GM19025 (cell line): ENCODE data around the gene PNPLA3.
"Not testable (repeated sequence)": the region's sequence is repeated elsewhere in the genome, so short reads cannot be mapped to it uniquely, and the experiment has no call there.

Experiments used
- ATAC-seq: cut with Tn5 transposase; IDR thresholded peaks from one replicate; pipeline ENCODE4 v1.9.1; 2021; ENCODE audit warnings: mild to moderate bottlenecking, low read depth, moderate library complexity; ENCODE audit not compliant: unreplicated experiment

PNPLA3 gene

DNA sequence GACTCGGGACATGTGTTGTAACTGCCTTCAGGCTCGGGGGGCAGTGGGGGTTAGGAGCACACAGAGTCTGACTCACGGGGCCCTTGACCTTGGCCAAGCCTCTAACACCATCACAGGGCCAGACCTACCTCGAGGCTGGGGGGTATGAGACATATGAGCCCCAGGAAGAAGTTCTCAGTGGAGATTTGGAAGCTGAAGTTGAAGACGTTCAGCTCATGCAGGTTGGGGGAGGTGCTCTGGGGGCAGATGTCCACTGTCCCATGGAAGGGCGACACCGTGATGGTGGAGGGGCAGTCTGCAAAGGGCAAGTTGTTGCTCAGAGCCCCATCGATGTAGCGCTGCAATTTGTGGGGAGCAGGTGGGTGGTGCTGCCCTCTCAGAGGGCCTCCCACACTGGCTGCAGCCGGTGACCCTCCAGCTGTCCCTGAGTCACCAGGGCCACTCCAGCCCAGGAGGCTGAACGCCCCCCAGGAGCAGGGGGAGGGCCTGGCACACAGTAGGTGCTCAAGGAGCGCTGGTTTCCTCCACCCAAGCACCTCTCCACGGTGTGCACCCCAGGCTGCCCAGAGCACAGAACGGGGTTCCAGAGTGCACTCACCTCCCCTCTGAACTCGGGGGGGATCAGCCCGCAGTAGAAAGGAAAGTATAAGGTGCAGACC, 34.3 kb upstream of the PNPLA3 start:
- no peak for ATAC-seq

DNA sequence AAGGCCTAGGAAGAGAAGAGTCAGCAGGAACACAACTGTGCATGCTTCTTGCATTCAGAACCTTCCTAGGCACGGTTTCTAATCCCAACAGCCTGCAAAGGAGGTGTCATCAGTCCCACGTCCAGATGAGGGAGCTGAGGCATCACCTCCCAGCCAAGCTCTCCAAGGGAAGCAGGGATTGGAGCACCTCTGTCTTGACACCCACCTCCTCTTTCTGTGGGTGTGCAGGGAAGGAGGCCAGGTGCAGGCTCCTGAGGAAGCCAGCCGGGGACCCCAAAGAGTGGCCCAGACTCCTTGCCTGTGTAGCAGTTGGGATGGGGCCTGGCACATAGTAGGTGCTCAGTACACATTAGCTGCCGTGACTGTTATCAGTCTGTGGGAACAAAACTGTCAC, 33.7 kb upstream of the PNPLA3 start:
- ATAC-seq = no peak

DNA sequence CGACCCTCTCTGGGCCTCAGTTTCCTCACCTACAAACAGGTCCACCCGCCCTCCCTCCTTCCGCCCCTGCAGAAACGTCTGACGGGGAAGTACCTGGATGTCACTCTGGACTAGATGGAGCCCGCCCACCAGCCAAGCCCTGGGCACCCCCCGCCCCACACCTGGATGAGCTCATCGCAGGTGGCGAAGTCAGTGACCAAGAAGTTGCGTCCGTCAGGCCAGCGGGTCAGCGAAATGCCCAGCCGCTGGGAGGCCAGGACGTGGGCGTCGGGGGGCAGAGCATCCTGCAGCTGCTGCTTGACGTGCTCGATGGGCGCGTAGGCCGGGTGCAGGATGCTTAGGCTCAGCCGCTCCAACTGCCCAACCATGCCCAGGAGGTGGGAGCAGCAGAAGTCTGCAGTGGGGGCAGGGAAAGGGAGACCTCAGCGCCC, 32.7 kb upstream of the PNPLA3 start:
- no peak for ATAC-seq

DNA sequence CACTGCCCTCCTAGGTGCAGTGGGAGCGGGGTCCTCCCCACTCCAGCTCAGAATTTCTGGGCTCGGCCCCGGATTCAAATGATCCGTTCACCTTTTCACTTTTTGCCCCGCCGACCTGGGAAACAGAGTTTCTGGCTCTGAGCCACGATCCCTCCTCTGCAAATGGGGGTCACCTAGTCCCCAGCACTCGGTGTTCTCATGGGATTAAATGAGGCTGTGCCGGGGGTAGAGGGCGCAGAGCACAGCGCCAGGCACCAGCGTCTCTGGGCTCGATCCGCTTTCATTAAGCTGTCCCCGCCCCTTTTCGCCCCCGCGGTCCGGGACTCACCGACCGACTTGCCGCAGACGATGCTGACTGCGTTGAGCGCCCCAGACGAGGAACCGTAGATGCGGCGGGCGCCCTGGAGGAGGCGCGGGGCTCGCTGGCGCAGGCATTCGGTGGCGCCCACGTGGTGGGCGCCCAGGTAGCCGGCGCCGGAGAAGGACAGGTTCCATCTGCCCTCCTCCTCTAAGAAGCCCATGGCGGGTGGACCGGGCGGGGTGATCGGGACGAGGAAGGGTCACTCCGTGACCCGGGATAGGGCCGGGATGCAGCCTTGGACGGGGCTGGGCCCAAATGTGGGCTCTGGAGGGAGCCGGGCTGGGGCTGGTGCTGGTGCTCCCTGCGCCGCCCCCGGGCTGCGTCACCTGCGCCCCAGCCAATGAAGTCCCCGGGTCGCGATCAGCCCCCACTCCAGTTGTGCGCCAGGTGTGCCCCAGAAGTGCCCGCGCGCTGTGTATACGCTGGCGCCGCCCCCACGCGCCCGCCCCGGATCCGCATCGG, 32.0 kb upstream of the PNPLA3 start, which contains the start of gene PNPLA5:
TSS of gene PNPLA5 (minus strand) at position 654 of the 823 bp plus-strand sequence. CDS start at position 521, 133 bp downstream.
- ATAC-seq = no peak

DNA sequence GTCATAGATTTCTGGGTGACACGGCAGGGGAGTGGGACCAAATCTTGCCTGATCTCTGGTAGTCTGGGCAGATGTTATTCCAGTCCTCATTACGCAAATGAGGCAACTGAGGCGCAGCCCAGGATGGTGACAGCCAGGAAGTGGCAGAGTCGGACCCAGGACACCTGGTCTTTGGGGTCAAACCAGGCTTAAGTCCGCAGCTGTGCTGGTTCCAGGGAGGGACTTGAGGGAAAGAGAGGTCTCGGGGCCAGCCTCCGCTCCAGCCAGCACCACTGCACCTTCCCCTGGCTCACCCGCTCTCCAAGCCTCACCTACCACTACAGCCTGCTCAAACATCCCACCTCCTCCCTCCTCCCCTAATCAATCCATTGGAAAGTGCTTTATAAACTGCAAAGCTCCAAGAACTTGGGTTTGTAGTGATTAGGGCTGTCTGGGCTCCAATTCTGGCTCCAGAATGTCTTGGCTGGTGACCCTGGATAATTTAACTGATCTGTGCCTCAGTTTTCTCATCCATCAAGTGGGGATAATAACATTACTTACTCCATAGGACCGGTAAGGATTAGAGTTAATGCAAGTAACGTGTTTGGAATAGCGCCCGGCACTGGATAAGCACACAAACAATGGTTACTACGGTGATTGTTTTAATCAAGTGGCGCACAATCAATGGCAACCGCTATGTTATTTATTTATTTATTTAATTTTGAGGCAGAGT, 31.3 kb upstream of the PNPLA3 start:
- ATAC-seq = no peak

DNA sequence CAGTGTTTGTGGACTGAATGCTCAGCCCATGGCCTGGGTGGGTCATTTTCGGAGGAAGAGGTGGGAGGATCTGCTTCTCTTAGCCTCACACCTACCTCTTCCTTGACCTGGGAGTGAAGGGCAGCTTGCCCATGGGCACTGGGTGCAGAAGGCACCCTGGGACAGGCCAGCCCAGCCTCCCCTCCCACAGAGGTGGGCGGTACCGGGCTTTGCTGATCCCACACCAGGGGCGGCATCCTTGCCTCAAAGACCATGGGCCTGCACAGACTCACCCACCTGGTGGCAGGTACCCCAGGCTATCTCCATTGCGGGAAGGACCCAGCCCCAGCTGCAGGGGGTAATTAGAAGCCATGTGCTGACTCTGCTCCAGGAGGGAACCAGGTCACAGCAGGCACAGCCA, 30.3 kb upstream of the PNPLA3 start:
- no peak for ATAC-seq

DNA sequence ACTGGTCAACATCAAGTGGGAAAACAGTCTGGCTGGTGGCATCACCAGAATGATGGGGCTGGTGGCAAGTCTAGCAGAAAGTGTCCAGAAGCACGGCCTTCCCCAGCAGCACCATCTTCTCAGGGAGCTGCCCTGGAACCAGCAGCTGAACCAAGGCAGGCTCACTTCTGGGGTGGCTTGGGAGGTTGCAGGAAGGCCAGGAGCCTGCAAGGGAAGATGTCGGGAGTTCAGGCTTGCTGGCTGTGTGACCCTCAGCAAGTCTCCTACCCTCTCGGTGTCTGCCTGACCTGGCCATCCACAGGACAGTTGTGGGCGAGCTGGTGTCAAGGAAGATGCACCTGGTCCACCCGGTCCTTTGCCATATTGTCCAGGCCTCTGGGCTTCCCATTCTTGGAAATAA, 29.5 kb upstream of the PNPLA3 start:
- ATAC-seq = no peak

DNA sequence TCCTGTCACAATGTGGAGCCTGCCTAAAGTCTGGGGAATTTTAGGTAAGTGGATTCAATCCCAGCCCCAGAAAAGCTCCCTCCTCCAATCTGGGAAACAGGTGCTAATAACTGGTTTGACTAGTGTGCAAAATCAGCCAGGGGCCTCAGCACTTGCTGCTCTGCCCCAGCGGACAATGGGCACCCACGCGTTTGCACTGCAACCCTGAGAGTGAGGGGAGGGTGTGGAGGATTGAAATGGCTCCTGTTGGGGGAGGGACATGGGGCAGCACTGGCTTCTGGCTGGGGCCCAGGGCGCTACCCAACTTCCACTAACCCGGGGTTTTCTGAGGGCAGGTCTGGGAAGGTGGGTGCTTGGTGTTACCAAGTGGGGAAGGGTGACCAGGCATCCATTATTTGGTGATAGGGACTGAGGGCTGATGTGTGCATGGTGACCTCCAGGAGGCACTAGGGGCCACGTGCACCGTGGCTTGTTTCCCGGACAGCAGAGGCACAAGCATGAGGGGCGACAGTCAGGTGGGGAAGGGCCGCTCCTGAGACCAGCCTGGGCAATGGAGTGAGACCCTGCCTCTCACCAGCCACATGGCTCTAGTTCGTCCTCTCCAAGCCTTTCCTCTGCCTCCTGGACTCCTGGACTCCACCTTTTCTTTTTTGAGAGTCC, 27.5 kb upstream of the PNPLA3 start:
- no peak for ATAC-seq

DNA sequence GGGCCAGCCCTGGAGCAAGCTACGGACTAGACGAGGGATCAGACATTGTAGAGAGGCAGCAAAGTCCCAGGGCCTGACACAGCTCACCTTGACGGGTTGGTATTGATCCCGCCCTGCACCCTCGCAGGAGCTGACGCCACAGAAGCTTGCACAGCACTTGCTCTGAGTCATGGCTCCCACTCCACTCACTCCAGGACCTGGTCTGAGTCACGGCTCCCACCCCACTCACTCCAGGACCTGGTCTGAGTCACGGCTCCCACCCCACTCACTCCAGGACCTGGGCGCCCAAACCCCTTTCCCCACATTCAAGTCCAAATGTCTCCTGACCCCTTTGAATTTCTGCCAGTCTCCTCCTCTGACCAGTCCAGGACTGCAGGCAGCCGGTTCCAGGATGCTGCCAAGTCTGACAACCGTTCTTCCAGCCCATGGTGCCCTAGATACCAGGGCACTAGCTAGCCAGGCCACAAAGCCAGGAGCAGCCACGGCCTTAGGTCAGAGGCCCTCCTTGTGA, 25.8 kb upstream of the PNPLA3 start:
- ATAC-seq = no peak

DNA sequence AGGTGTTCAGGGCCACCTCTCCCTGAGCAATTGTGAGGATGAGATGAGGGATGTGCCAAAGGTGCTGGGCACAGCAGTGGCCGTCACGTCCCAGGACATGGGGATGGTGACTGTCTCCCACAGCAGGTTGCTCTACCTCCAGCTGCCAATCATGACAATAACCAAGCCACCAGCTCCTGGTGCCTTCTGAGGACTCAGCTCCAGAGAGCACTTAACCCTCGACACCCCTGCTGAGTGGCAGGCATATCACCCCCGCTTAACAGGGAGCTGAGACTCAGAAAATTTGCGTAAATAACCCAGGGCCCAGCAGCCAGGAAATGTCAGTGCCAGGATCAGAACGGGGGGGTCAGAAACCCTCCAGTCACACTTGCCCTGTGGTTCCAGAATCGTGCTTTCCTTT, 23.4 kb upstream of the PNPLA3 start:
- no peak for ATAC-seq

DNA sequence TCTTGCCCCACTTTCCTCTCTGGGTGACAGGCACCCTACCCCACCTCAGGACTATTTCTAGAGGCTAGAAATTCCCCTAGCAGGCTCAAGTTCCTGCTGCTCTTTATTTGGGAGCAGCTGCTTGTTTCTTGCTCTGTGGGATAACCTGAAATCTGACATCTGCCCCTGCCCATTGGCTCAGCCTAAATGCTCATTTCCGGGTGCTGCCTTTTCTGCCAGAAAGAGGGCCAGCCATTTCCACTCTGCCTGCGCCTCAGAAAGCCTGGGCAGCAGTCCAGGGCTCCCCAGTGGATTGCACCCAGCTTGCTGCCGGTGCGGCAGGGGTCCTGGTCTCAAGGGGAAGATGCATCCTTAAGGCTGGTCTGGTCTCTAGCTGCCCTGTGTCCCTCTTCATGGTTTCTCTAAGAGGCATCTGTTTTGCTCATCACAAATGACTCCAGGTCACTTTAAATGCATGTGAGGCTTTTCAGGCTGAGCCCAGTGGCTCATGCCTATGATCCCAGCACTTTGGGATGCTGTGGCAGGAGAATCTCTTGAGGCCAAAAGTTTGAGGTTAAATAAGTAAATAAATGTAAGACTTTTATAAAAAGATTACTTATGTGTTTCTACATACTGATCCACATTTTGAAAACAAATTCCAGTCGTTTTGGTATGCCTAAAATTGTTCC, 21.5 kb upstream of the PNPLA3 start:
- ATAC-seq = no peak

DNA sequence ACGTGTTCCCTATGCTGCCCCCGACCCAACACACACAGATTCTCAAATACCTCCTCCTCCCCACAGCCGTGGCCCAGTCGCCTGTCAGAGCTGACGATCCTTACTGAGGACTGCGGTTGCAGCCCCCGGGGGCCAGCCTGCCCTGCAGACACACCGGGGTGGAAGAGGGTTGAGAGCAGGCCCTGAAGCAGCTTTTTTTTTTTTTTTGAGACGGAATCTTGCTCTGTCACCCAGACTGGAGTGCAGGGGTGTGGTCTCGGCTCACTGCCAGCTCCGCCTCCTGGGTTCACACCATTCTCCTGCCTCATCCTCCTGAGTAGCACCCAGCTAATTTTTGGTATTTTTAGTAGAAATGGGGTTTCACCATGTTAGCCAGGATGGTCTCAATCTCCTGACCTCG, 20.6 kb upstream of the PNPLA3 start:
- not testable (repeated sequence) for ATAC-seq

DNA sequence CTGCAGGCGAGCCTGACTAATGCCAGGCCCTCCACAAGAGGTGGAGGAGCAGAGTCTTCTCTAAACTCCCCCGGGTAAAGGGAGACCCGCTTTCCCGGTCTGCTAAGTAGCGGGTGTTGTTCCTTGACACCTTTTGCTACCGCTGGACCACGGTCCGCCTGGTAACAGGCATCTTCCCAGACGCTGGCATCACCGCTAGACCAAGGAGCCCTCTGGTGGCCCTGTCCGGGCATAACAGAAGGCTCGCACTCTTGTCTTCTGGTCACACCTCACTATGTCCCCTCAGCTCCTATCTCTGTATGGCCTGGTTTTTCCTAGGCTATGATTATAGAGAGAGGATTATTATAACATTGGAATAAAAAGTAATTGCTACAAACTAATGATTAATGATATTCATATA, 19.2 kb upstream of the PNPLA3 start:
- ATAC-seq = not testable (repeated sequence)

DNA sequence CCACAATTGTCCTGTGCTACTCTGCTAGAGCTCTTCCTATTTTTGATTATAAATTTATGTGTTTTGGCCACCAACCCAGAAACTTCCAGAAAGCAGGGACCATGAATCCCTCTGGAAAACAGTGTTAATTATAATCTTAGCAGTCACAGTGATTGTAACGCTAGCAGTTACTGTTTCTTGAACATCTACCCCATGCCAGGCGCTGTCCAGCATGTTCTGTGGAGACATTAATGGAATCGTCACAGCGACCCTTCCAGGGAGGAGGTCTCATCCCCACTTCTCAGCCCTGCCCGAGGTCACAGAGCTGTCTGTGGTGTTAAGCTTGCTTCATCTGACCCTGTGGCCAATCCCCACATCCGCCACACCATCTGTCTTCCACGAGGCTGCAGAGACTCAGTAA, 17.9 kb upstream of the PNPLA3 start:
- no peak for ATAC-seq

DNA sequence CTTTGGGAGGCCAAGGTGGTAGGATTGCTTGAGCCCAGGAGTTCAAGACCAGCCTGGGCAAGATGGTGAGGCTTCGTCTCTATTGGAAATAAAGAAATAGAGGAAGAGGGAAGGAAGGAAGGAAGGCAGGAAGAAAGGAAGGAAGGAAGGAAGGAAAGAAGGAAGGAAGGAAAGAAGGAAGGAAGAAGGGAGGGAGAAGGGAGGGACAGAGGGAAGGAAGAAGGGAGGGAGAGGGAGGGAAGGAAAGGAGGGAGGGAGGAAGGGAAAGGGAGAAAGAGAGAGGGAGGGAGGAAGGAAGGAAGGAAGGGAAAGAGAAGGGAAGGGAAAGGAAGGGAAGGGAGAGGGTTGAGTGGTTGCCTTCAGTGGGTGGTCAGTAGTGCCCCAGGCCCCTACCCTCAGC, 13.9 kb upstream of the PNPLA3 start:
- ATAC-seq = no peak

DNA sequence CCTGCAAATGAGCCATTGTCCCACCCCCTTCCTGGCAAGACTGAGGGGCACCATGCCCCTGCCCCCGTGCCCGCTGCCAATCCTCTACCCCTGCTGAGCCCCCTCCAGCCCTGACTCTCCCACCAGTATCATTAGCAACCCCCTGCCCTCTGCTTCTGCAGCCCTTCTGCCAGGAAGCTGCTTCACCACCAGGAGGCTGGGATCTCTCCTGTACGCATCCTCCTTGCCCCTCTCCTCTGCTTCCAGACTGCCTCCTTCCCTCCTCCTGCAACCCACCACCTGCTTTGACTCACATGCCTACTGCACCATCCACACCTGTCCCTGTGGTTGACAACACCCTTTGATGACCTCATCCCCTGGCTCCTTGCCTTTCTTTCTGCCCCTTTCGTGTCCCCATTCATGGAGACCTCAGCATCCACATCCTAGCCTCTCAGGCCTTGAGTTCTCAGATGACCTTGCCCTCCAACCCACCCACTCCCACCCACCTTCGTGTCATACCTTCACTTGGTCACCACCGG, 13.4 kb upstream of the PNPLA3 start:
- no peak for ATAC-seq

DNA sequence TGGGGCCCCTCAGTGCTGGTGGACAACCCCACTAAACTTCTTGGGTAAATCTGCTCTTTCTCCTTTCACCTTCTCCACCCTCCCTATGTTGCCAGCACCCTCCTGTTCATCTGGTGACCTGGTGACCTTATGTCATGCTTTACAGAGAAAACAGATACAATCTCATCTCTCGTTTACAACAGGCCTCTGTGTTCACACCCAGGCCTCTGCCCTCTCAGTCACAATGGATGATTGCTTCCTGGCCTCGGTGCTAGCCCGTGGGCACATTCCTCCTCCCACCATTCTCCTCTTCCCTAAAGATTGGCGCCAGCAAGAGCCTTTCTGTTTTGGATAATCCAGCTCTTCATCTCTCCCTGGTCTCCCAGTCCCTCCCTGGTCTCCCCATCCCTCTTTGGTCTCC, 12.3 kb upstream of the PNPLA3 start:
- ATAC-seq = no peak

DNA sequence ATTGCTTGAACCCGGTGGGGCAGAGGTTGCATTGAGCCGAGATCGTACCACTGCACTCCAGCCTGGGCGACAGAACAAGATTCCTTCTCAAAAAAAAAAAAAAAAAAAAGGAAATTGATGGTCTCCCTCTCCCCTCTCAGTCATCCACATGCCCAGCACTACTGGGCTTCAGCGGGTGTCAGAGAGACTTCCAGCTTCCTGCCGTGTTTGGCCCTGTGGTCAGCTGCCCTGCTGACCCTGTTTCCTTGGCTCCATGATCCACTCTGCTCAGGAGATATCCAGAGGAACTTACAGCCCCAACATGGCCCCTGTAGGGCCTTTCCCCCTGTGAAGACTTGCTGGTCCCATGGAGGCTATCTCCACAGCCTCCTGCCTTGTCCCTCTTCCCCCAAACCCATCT, 6.1 kb upstream of the PNPLA3 start:
- no peak for ATAC-seq

DNA sequence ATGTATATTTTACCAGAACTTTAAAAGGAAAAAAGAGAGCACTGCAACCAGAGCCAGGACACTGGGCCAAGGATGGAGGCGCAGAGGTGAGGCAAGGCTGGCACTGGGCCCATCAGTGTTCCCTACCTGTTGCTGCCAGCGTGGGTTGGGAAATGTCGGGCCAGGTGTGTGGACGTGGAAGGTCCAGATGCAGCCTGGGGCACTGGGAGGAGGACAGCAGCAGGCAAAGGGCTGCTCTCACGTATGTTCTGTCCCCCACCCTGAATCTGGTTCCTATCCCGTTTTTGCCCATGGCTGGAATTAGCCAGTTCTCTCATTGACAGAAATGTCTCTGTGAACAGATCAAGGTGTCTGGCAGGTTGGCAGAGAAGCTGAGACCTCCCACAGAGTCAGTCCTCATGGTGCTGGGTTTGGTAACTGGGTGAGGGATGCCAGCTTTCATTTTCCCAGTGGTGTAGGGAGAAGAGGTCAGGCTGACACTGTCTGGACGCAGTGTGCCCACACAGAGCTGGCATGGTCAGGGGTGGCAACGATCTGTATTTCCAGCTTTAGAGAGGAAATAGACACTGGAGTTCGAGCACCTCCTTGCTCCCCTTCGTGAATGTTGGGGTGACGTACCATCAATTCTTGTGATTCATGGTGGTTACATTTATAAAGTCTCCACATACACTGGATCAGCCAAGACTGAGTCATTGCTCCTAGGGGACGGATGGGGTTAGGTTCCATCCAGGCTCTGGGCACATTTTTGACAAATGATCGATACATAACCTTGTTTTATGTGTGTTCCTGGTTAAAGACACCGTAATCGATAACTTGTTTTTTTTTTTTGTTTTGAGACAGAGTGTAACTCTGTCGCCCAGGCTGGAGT, 4.3 kb upstream of the PNPLA3 start:
- no peak for ATAC-seq
